HG03575 (cell line): ENCODE data around the gene PPP1R17.

Experiments used
- ATAC-seq: cut with Tn5 transposase; IDR thresholded peaks from one replicate; pipeline ENCODE4 v1.9.1; 2021; ENCODE audit not compliant: unreplicated experiment, insufficient number of reproducible peaks, low FRiP score; ENCODE audit errors: extremely low read depth

Gene PPP1R17

GRCh38 chr7:31692871-31693270 lies 5.9 kb downstream of the PPP1R17 start:
- ATAC-seq: no peak

GRCh38 chr7:31695859-31696614 lies 9.0 kb downstream of the PPP1R17 start:
- peak; percentile 31 for ATAC-seq

GRCh38 chr7:31699050-31699449 lies 12.0 kb downstream of the PPP1R17 start:
- ATAC-seq: no peak

- ATAC-seq: no peak
Measured at GRCh38 chr7:31702354-31702753, 15.3 kb downstream of the PPP1R17 start.

GRCh38 chr7:31705377-31705776 lies 18.4 kb downstream of the PPP1R17 start:
- no peak for ATAC-seq

- ATAC-seq: no peak
Measured at GRCh38 chr7:31707089-31707488, 20.1 kb downstream of the PPP1R17 start.

GRCh38 chr7:31710171-31710570 lies 23.2 kb downstream of the PPP1R17 start:
- ATAC-seq: no peak

GRCh38 chr7:31716355-31716754 lies 29.3 kb downstream of the PPP1R17 start:
- no peak for ATAC-seq

GRCh38 chr7:31720366-31720765 lies 33.4 kb downstream of the PPP1R17 start:
- no peak for ATAC-seq

- no peak for ATAC-seq
Measured at GRCh38 chr7:31724696-31725095, 37.7 kb downstream of the PPP1R17 start.

GRCh38 chr7:31729195-31729804 lies 42.3 kb downstream of the PPP1R17 start:
- ATAC-seq: no peak

- ATAC-seq: no peak
Measured at GRCh38 chr7:31734456-31734855, 47.4 kb downstream of the PPP1R17 start.

- no peak for ATAC-seq
Measured at GRCh38 chr7:31735991-31736982, 49.3 kb downstream of the PPP1R17 start.

- ATAC-seq: no peak
Measured at GRCh38 chr7:31741852-31742251, 54.8 kb downstream of the PPP1R17 start.

- ATAC-seq: no peak
Measured at GRCh38 chr7:31744294-31744874, 57.4 kb downstream of the PPP1R17 start.

GRCh38 chr7:31747553-31747952 lies 60.5 kb downstream of the PPP1R17 start:
- no peak for ATAC-seq

GRCh38 chr7:31748084-31748483 lies 61.1 kb downstream of the PPP1R17 start:
- ATAC-seq: no peak

- ATAC-seq: no peak
Measured at GRCh38 chr7:31751726-31752125, 64.7 kb downstream of the PPP1R17 start.
